ENCODE data around the gene SP9. TPM values are rescaled to one million over a fixed set of nuclear protein-coding genes. Genes with fewer than 3 reads are reported as not detected.

Gene SP9
- total RNA-seq, 2 donors from 2014 or later: not detected

DNA sequence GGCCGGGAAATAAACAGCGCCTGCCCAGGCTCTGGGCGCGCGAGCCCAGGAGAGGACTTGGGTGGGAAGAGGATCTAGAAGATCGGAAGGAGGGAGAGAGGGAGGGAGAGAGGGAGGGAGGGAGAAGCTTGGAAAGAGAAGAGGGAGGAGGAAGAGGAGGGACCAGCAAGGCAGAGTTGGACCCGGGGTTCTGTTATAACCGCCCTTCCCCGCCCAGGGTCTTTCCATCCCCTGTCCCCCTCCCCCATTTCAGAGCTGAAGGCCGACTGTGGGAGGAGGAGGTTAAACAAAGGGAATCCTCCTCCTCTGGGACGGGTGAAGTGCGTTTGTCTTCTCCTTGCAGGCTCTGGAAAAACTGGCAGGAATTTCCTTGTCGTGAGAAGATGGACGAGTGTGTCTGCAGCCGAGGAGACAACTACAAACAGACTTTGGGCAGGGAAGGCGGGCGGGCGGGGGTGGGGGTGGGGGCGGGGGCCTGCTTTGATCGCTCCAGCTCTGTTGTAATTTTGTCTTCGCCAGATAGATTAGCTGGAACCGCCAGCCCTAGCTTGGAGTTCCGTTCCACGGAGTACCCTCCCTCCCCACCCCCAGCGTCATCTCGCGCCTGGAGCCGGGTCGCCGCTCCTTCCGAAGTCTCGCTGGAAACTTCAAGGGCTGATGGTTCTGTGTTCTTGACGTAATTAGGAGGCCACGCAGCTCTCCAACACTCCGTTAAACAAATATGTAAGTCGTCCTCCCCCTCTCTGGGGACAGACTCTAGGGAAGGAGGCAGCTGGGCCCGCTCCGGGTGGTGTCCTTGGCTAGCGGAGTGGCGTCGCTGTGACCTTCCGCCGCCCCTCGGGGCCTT lies 6.4 kb upstream of the SP9 start:
- Mint-ChIP-seq H3K27ac (no peak overlapping the region), H3K4me1 (ENCODE audit: low read depth in 2 of 2) (peaks cover 31 to 32% of the 10 kb centered on the region in 2 donors), H3K9me3 (no peaks in the 10 kb centered on the region), H3K36me3 (no peaks in the 10 kb centered on the region), H3K4me3 (no peak overlapping the region), H3K27me3 (peaks cover 58 to 91% of the 10 kb centered on the region in 2 donors)
- no peak for ATAC-seq
- DNase-seq (ENCODE audit: low spot score): no peak

DNA sequence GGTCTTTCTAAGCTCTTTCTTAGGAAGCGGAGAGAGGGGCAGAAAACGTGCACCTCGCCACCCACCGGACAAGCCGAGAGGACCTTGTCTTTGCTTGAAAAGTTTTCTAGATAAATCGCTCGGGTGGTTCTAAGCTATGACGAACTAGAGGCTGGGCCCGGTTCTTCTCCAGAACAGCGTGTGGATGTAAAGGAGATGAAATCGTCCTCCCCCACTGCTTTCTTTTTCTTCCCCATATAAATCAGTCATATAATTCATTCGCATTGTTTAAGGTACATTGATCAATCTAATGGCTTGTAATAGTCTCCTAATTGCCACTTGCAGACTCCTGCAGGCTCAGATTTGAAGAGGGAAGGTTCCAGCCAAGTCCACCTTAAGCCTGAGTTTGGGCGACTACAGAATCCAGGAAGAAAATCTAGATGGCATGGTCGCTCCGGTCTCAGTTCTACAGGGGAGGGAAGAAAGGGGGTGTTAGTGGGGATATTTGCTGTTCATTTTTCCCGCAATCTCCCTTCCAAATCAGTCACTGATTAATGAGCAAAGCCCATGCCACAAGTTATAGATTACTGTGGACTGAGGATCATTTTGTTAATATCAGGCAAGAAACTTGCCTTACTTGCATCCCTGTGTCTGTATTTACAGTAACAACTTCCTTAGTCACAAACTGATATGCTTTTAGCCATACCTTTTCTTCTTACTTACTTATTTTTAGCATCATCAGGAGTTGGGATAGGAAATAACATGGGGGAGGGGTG lies 5.6 kb upstream of the SP9 start:
- H3K27me3 Mint-ChIP-seq: peaks cover 61 to 91% of the 10 kb centered on the region in 2 donors
- peaks cover 39 to 40% of the 10 kb centered on the region in 2 donors for H3K4me1 Mint-ChIP-seq (ENCODE audit: low read depth in 2 of 2)
- no peak for DNase-seq (ENCODE audit: low spot score)
- ATAC-seq: no peak
- H3K36me3 Mint-ChIP-seq: no peaks in the 10 kb centered on the region
- no peaks in the 10 kb centered on the region for H3K9me3 Mint-ChIP-seq
- H3K4me3 Mint-ChIP-seq: no peak overlapping the region
- H3K27ac Mint-ChIP-seq: no peak overlapping the region

DNA sequence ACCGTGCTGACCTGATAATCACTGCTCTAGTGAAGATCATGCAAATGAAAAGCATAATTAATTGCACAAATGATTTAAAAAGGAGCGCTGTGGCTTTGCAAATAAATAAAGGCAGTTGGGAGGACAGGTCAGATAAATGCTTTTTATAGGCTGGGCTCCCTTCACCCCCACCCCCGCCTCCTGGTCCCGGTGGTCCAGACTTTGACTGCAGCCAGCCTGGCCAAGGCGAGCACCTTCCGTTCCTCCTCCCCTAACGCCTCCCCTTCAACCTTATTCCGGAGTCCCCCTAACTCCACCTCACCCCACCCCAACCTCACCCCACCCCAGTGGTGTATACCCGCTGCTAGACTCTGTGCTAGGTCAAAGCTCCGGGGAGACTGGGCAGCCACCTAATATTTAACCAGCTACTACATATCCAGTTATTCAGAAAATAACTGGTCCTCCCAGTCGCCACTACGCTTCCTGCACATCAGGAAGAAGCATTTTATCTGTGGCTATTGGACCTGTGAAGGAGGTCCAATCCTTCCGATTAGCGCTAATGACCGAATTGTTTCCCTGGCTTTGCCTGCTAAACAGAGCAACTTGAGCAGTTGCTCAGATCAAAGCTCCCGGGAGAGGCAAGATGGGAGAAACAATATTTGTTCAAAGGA lies 3.7 kb upstream of the SP9 start:
- H3K27me3 Mint-ChIP-seq: peaks cover 66 to 86% of the 10 kb centered on the region in 2 donors
- DNase-seq (ENCODE audit: low spot score): no peak
- ATAC-seq: no peak
- H3K9me3 Mint-ChIP-seq: no peaks in the 10 kb centered on the region
- no peak overlapping the region for H3K27ac Mint-ChIP-seq
- peaks cover 44 to 46% of the 10 kb centered on the region in 2 donors for H3K4me1 Mint-ChIP-seq (ENCODE audit: low read depth in 2 of 2)
- H3K36me3 Mint-ChIP-seq: no peaks in the 10 kb centered on the region
- no peak overlapping the region for H3K4me3 Mint-ChIP-seq

DNA sequence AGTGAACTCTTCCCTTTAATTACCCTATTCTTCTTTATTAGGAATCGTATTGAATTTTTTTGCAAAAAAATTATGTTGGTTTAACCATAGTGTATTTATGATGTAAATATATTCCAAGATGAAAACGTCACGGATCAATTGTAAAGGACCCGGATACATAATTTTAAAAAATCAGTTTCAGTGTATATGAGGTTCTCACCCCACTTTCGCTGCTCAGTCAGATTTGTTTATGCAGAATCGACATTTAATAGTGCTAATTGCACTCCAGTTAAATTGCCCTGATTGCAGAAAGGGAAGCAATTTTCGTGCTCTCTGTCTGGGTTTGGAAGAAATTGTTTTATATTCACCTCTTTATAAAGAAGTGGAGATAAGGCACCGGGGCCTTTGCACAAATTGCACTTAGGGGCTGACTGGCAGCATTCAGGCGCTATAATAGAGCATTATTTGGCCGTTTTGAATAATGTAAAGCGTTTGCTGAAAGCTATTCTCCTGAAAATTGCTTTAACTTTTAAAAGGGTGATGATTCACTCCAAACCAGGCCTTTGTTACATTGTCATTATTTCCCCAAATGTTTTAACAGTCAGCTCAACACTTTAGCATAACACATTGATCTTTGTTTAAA lies 3.0 kb upstream of the SP9 start:
- DNase-seq (ENCODE audit: low spot score): no peak
- Mint-ChIP-seq H3K4me3 (no peak overlapping the region), H3K36me3 (no peaks in the 10 kb centered on the region), H3K27ac (no peak overlapping the region), H3K27me3 (peaks cover 65 to 84% of the 10 kb centered on the region in 2 donors), H3K4me1 (ENCODE audit: low read depth in 2 of 2) (peaks cover 42 to 45% of the 10 kb centered on the region in 2 donors), H3K9me3 (no peaks in the 10 kb centered on the region)
- no peak for ATAC-seq

DNA sequence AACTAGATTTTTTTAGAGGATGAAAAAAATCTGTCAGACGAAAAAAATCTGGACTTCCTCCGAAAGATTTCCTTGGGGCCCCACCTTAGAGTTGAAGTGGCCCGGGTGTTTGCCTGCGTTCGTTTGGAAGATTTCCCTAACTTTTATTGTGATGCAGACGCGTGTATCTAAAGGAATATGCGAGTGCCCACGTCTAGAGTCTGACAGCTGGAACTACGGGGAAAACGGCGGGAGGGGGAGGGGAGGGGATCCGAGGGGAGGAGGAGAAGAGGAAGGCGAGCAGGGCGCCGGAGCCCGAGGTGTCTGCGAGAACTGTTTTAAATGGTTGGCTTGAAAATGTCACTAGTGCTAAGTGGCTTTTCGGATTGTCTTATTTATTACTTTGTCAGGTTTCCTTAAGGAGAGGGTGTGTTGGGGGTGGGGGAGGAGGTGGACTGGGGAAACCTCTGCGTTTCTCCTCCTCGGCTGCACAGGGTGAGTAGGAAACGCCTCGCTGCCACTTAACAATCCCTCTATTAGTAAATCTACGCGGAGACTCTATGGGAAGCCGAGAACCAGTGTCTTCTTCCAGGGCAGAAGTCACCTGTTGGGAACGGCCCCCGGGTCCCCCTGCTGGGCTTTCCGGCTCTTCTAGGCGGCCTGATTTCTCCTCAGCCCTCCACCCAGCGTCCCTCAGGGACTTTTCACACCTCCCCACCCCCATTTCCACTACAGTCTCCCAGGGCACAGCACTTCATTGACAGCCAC lies 2.4 kb upstream of the SP9 start:
- H3K27ac Mint-ChIP-seq: peak overlapping the region in 1 of 2 donors; percentile 21
- peak overlapping the region; percentile 56 for H3K4me3 Mint-ChIP-seq
- DNase-seq (ENCODE audit: low spot score) (no peak), ATAC-seq (no peak)
- peaks cover 35 to 38% of the 10 kb centered on the region in 2 donors for H3K4me1 Mint-ChIP-seq (ENCODE audit: low read depth in 2 of 2)
- no peaks in the 10 kb centered on the region for H3K36me3 Mint-ChIP-seq
- peaks cover 58 to 77% of the 10 kb centered on the region in 2 donors for H3K27me3 Mint-ChIP-seq
- no peaks in the 10 kb centered on the region for H3K9me3 Mint-ChIP-seq

DNA sequence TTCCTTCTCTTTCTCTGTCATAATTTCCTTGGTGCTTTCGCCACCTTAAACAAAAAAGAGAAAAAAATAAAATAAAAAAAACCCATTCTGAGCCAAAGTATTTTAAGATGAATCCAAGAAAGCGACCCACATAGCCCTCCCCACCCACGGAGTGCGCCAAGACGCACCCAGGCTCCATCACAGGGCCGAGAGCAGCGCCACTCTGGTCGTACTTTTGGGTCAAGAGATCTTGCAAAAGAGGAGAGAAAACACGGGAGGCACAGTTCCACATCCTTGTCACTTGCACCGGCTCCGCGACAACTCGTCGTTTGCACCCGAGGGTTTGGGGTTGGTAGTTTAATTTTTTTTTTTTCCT lies 1.8 kb upstream of the SP9 start:
- H3K4me3 Mint-ChIP-seq: peak overlapping the region; percentile 56
- ATAC-seq (no peak), DNase-seq (ENCODE audit: low spot score) (no peak)
- H3K9me3 Mint-ChIP-seq: no peaks in the 10 kb centered on the region
- peaks cover 35 to 36% of the 10 kb centered on the region in 2 donors for H3K4me1 Mint-ChIP-seq (ENCODE audit: low read depth in 2 of 2)
- no peaks in the 10 kb centered on the region for H3K36me3 Mint-ChIP-seq
- peaks cover 57 to 77% of the 10 kb centered on the region in 2 donors for H3K27me3 Mint-ChIP-seq
- peak overlapping the region in 1 of 2 donors; percentile 21 for H3K27ac Mint-ChIP-seq

DNA sequence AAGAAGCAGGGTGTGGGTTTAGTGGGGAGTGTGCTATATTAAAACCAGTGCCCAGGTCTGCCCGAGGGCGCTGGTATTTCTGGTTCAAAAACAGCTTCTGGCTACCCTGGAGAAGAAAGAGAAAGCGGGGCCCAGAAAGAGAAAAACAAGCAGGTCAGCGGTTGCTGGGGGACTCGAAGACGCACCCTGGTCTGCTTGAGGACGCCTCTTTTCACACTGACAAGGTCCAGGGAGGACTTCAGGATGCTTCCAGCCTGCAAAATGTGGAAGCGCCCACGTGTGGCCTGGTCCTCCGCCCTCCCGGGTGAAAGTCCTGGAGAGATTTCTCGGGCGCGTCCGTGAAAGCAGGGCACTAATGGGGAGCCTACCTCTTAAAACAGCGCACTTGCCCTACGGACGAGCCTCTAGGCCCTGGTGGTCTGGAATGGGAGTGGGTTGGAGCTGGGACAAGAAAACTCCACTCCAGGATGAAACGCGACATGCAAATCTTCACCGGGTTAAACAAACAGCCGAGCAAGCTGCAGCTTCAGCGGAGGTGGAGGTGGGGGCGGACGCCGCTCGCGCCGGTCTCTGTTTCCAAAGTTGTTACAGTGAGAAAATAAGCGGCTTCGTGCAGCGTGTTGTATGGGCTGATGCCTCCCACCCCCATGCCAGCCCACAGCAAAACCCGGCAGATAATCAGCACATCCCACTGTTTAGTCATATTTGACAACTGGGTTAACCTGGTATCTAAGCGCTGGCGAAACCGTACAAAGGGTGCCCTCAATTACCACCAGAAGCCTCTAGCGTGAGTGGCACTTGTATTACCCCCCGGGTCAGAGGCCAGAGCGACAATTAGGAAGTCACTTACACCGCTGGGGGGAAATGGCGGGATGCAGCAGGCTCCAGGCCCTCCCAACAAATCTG lies 1.1 kb upstream of the SP9 start:
- Mint-ChIP-seq H3K27ac (peak overlapping the region in 1 of 2 donors; percentile 21), H3K9me3 (no peaks in the 10 kb centered on the region), H3K4me3 (peak overlapping the region; percentile 56), H3K36me3 (no peaks in the 10 kb centered on the region), H3K4me1 (ENCODE audit: low read depth in 2 of 2) (peaks cover 34 to 36% of the 10 kb centered on the region in 2 donors), H3K27me3 (peaks cover 57 to 71% of the 10 kb centered on the region in 2 donors)
- ATAC-seq (no peak), DNase-seq (ENCODE audit: low spot score) (no peak)

DNA sequence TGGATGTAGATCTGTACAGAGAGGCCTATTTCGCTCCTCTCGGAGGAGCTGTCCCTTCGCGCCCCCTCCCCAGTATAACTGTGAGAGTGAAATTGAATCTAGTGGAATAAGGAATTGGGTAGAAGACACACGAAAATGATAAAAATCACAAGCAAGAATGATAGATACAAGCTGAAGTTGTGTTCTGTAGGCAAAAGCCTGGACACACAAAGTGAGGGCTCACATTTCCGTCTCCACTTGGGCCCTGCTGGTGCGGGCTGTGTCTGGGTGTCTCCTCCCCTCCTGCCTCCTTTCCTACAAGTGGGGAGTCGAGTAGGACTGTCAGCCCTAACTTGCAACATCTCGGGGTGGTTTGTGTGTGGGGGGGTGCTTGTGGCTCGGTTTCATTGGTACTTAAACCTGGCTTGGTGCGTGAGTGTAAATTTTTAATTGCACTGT lies 457 bp upstream of the SP9 start:
- Mint-ChIP-seq H3K27me3 (peaks cover 54 to 69% of the 10 kb centered on the region in 2 donors), H3K4me1 (ENCODE audit: low read depth in 2 of 2) (peaks cover 33 to 36% of the 10 kb centered on the region in 2 donors), H3K36me3 (peaks cover 1% of the 10 kb centered on the region), H3K9me3 (no peaks in the 10 kb centered on the region), H3K27ac (no peak overlapping the region), H3K4me3 (peak overlapping the region; percentile 56)
- DNase-seq (ENCODE audit: low spot score) (no peak), ATAC-seq (no peak)

DNA sequence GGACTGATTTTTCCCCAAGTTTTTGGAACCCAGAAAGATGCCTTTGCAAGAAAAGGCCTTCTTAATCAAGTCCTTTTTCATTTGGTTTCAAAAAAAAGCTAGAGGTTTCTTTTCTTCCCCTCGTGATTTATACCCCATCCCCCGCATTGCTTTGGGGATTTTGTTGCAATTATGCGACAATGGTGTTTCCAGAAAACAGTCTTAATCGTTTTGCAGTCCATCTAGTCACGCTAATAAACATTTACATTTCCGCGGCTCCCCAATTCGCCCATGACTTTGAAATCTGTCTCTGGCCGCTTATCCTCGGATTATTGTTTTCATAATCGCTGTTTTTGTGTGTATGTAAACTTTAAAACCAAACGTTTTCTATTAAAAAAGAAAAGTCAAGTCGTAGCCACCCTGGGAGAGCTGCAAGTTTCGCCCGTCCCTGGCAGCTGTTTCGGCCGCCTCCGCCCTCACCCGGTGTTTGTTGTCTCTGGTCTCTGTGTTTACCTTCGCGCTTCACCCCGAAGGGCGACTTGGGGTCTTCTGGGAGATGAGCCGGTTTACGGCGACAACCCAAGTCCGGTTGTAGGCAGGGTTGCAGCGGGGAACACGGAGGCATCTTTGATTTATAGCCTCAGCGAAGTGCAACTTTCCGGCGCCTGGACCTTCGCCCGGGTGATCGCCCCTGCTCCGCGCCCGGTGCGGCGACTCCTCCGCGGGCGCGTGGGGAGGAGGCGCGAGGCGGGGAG lies 667 bp downstream of the SP9 start:
- Mint-ChIP-seq H3K4me3 (peak overlapping the region; percentile 83), H3K9me3 (no peaks in the 10 kb centered on the region), H3K27ac (no peak overlapping the region), H3K36me3 (peaks cover 4% of the 10 kb centered on the region), H3K4me1 (ENCODE audit: low read depth in 2 of 2) (peaks cover 36 to 45% of the 10 kb centered on the region in 2 donors), H3K27me3 (peaks cover 50 to 68% of the 10 kb centered on the region in 2 donors)
- ATAC-seq (no peak), DNase-seq (ENCODE audit: low spot score) (no peak)

DNA sequence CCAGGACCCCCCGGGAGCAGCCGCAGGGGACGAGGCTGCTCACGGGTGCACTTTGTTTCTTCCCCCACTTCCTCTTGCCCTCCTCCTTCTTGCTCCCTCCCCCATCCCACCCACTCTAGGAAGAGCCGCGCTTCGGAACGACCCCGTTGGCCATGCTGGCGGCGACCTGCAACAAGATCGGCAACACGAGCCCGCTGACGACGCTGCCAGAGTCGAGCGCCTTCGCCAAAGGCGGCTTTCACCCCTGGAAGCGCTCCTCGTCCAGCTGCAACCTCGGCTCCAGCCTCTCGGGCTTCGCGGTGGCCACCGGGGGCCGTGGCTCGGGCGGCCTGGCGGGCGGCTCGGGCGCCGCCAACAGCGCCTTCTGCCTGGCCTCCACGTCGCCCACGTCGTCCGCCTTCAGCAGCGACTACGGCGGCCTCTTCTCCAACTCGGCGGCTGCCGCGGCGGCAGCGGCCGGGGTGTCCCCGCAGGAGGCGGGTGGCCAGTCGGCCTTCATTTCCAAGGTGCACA lies 1.3 kb downstream of the SP9 start:
- no peaks in the 10 kb centered on the region for H3K9me3 Mint-ChIP-seq
- no peak for DNase-seq (ENCODE audit: low spot score)
- H3K27me3 Mint-ChIP-seq: peaks cover 48 to 64% of the 10 kb centered on the region in 2 donors
- peaks cover 38 to 48% of the 10 kb centered on the region in 2 donors for H3K4me1 Mint-ChIP-seq (ENCODE audit: low read depth in 2 of 2)
- peak overlapping the region; percentile 83 for H3K4me3 Mint-ChIP-seq
- peaks cover 4% of the 10 kb centered on the region for H3K36me3 Mint-ChIP-seq
- ATAC-seq: peak; percentile 1 to 52
- no peak overlapping the region for H3K27ac Mint-ChIP-seq

DNA sequence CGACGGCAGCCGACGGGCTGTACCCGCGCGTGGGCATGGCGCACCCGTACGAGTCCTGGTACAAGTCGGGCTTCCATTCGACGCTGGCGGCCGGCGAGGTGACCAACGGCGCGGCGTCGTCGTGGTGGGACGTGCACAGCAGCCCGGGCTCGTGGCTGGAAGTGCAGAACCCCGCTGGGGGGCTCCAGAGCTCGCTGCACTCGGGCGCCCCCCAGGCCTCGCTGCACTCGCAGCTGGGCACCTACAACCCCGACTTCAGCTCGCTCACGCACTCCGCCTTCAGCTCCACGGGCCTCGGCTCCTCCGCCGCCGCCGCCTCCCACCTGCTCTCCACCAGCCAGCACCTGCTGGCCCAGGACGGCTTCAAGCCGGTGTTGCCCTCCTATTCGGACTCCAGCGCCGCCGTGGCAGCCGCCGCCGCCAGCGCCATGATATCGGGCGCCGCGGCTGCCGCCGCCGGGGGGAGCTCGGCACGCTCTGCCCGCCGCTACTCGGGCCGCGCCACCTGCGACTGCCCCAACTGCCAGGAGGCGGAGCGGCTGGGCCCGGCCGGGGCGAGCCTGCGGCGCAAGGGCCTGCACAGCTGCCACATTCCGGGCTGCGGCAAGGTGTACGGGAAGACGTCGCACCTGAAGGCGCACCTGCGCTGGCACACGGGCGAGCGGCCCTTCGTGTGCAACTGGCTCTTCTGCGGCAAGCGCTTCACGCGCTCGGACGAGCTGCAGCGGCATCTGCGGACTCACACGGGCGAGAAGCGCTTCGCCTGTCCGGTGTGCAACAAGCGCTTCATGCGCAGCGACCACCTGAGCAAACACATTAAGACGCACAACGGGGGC lies 2.0 kb downstream of the SP9 start:
- H3K36me3 Mint-ChIP-seq: peaks cover 4% of the 10 kb centered on the region
- H3K27me3 Mint-ChIP-seq: peaks cover 49 to 64% of the 10 kb centered on the region in 2 donors
- peaks cover 44 to 55% of the 10 kb centered on the region in 2 donors for H3K4me1 Mint-ChIP-seq (ENCODE audit: low read depth in 2 of 2)
- ATAC-seq: peak; percentile 62 to 69
- H3K27ac Mint-ChIP-seq: no peak overlapping the region
- no peaks in the 10 kb centered on the region for H3K9me3 Mint-ChIP-seq
- DNase-seq (ENCODE audit: low spot score): no peak
- peak overlapping the region; percentile 83 for H3K4me3 Mint-ChIP-seq
